ENCODE measurements around the gene HBZ.
A peak's percentile ranks its signal among the peaks of the same experiment; 100 is the strongest.

The HBZ gene

GRCh38 chr16:133716-134115 is 18.7 kb upstream of the HBZ start:
- TF ChIP-seq CTCF (IDR thresholded peaks at IDR 0.05; ENCODE audit: borderline replicate concordance, insufficient read depth, low read depth, low read length) = no peak
- no peak overlapping the region for H3K4me3 ChIP-seq (ENCODE audit: low read depth, low read length)

- peak overlapping the region; percentile 76 for H3K4me3 ChIP-seq (ENCODE audit: low read depth, low read length)
Observed at GRCh38 chr16:138049-138417, 14.4 kb upstream of the HBZ start.

GRCh38 chr16:140175-140857 is 12.1 kb upstream of the HBZ start:
- H3K4me3 ChIP-seq (ENCODE audit: low read depth, low read length) = no peak overlapping the region
- no peak for TF ChIP-seq CTCF (IDR thresholded peaks at IDR 0.05; ENCODE audit: borderline replicate concordance, insufficient read depth, low read depth, low read length)

More at GRCh38 chr16:138049-138417, 14.4 kb upstream of the HBZ start:
- no peak for TF ChIP-seq CTCF (IDR thresholded peaks at IDR 0.05; ENCODE audit: borderline replicate concordance, insufficient read depth, low read depth, low read length)

- TF ChIP-seq CTCF (IDR thresholded peaks at IDR 0.05; ENCODE audit: borderline replicate concordance, insufficient read depth, low read depth, low read length) = no peak
- no peak overlapping the region for H3K4me3 ChIP-seq (ENCODE audit: low read depth, low read length)
Observed at GRCh38 chr16:142405-142967, 10.0 kb upstream of the HBZ start.

- H3K4me3 ChIP-seq (ENCODE audit: low read depth, low read length) = no peak overlapping the region
- no peak for TF ChIP-seq CTCF (IDR thresholded peaks at IDR 0.05; ENCODE audit: borderline replicate concordance, insufficient read depth, low read depth, low read length)
Observed at GRCh38 chr16:143047-143446, 9.4 kb upstream of the HBZ start.

- no peak for TF ChIP-seq CTCF (IDR thresholded peaks at IDR 0.05; ENCODE audit: borderline replicate concordance, insufficient read depth, low read depth, low read length)
- H3K4me3 ChIP-seq (ENCODE audit: low read depth, low read length) = no peak overlapping the region
Observed at GRCh38 chr16:143456-143855, 9.0 kb upstream of the HBZ start.

- no peak for TF ChIP-seq CTCF (IDR thresholded peaks at IDR 0.05; ENCODE audit: borderline replicate concordance, insufficient read depth, low read depth, low read length)
Observed at GRCh38 chr16:144797-145252, 7.6 kb upstream of the HBZ start.

More at GRCh38 chr16:144797-145252, 7.6 kb upstream of the HBZ start:
- no peak overlapping the region for H3K4me3 ChIP-seq (ENCODE audit: low read depth, low read length)
